Thoracic aorta (tissue), 2 donors: ENCODE data around the gene ZNF2. TPM values are rescaled to one million over a fixed set of nuclear protein-coding genes. Genes with fewer than 3 reads are reported as not detected.
"Not testable (repeated sequence)": the region's sequence is repeated elsewhere in the genome, so short reads cannot be mapped to it uniquely, and the experiment has no call there.

Source experiments
- ATAC-seq: fragments of 150-250 bp; one replicate; pipeline ENCODE4 v1.8.0; 2017; ENCODE audit warnings: low read depth; ENCODE audit not compliant: insufficient number of reproducible peaks, low FRiP score
- DNase-seq: peaks from one replicate; pipeline ENCODE4 v3.0.0-alpha.2; 2020; ENCODE audit warnings: low spot score
- H3K27ac ChIP-seq, 2 donors: fragments of 200-600 bp; sonication (generic); 1 replicate in 1 of 2; 2 replicates in 1 of 2; pipeline ENCODE4 v1.5.1; 2016; ENCODE audit warnings: mild to moderate bottlenecking in 2 of 2, moderate library complexity in 2 of 2
- H3K27me3 ChIP-seq: fragments of 200-600 bp; sonication (generic); replicated peaks from 2 replicates; pipeline ENCODE4 v1.6.0; 2016; ENCODE audit warnings: mild to moderate bottlenecking; ENCODE audit not compliant: insufficient read depth
- H3K36me3 ChIP-seq: fragments of 200-600 bp; sonication (generic); one replicate; pipeline ENCODE4 v1.5.1; 2016
- H3K4me1 ChIP-seq, 2 donors: fragments of 200-600 bp; sonication (generic); 1 replicate in 1 of 2; 2 replicates in 1 of 2; pipeline versions ENCODE4 v1.5.1 to v1.6.0; 2016; ENCODE audit warnings: low read depth in 2 of 2, mild to moderate bottlenecking in 1 of 2; ENCODE audit not compliant: control insufficient read depth in 1 of 2
- H3K4me3 ChIP-seq: fragments of 200-600 bp; sonication (generic); 2 replicates; pipeline ENCODE4 v1.5.1; 2016; ENCODE audit warnings: mild to moderate bottlenecking
- H3K9me3 ChIP-seq: fragments of 200-600 bp; sonication (generic); 2 replicates; pipeline ENCODE4 v1.5.1; 2016
- total RNA-seq, 2 donors: library from RNA; depleted of rRNA; stranded (reverse); fragments of >200 nt; gene quantifications; one replicate each; pipeline versions ENCODE4 v1.1.0 to v1.2.3, GENCODE V29; 2016
- TF ChIP-seq, protein P1 (sequence below): fragments of 200-600 bp; sonication (generic); IDR thresholded peaks from one replicate; pipeline ENCODE4 v1.5.1; 2019; ENCODE audit warnings: antibody characterized with exemption

Gene ZNF2
- total RNA-seq, 2 donors from 2014 or later: 2.0 to 2.3 TPM

DNA sequence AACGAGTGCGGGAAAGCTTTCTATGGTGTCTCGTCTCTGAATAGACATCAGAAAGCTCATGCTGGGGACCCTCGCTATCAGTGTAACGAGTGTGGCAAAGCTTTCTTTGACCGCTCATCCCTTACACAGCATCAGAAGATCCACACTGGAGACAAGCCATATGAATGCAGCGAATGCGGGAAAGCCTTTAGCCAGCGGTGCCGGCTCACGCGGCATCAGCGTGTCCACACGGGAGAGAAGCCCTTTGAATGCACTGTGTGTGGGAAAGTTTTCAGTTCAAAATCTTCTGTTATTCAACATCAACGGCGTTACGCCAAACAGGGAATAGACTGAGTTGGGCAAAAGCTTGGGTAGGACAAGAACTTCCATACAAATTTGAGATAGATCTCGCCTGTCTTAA, 16.2 kb downstream of the ZNF2 start:
- Histone ChIP-seq H3K4me3 (no peak overlapping the region), H3K27me3 (no peaks in the 10 kb centered on the region), H3K27ac (no peak overlapping the region), H3K9me3 (peaks cover 9% of the 10 kb centered on the region), H3K36me3 (peaks cover 51% of the 10 kb centered on the region), H3K4me1 (no peaks in the 10 kb centered on the region)
- DNase-seq (no peak), ATAC-seq (no peak)
- TF ChIP-seq, protein P1, sequence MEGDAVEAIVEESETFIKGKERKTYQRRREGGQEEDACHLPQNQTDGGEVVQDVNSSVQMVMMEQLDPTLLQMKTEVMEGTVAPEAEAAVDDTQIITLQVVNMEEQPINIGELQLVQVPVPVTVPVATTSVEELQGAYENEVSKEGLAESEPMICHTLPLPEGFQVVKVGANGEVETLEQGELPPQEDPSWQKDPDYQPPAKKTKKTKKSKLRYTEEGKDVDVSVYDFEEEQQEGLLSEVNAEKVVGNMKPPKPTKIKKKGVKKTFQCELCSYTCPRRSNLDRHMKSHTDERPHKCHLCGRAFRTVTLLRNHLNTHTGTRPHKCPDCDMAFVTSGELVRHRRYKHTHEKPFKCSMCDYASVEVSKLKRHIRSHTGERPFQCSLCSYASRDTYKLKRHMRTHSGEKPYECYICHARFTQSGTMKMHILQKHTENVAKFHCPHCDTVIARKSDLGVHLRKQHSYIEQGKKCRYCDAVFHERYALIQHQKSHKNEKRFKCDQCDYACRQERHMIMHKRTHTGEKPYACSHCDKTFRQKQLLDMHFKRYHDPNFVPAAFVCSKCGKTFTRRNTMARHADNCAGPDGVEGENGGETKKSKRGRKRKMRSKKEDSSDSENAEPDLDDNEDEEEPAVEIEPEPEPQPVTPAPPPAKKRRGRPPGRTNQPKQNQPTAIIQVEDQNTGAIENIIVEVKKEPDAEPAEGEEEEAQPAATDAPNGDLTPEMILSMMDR: no peak

DNA sequence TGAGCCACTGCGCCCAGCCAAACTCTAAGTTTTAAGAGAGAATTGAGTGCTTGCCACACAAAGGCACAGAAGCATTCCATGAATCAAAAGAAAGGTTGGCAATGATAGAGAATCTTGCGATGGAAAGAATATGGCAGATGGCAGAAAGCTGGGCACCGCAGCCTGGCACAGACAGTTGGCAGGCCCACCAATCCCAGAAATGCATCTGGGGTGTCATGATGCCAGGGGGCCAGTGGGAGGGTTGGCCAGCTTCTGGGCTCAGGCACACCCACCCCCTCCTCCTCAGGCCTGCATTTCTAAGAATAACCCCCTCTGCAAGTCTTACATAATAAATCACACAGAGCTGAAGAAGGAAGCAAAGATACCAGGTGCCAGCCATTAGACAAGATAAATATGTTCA, 19.6 kb downstream of the ZNF2 start:
- Histone ChIP-seq H3K4me1 (no peaks in the 10 kb centered on the region), H3K9me3 (peaks cover 9% of the 10 kb centered on the region), H3K4me3 (no peak overlapping the region), H3K27ac (no peak overlapping the region), H3K36me3 (peaks cover 29% of the 10 kb centered on the region), H3K27me3 (no peaks in the 10 kb centered on the region)
- DNase-seq (no peak), ATAC-seq (no peak)
- TF ChIP-seq, protein P1: no peak

DNA sequence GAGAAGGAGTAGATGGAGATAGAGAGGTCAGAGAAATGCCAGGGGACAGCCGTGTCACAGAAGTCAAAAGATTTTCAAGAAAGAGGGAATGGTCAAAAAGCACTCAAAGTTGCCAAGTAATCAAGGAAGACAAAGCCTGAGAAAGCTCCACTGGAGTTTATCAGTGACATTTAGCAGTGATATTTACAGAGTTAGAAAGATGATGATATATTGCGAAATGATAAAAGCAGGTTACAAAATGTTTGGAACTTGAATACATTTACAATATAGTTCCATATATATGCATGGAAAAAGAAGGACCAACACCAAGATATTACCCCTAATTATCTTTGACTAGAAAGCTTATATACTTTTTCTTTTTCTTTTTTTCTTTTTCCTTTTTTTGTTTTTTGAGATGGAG, 20.4 kb downstream of the ZNF2 start:
- Histone ChIP-seq H3K27me3 (no peaks in the 10 kb centered on the region), H3K36me3 (peaks cover 21% of the 10 kb centered on the region), H3K27ac (no peak overlapping the region), H3K4me1 (no peaks in the 10 kb centered on the region), H3K9me3 (peaks cover 9% of the 10 kb centered on the region), H3K4me3 (no peak overlapping the region)
- TF ChIP-seq, protein P1: no peak
- DNase-seq: no peak
- no peak for ATAC-seq

DNA sequence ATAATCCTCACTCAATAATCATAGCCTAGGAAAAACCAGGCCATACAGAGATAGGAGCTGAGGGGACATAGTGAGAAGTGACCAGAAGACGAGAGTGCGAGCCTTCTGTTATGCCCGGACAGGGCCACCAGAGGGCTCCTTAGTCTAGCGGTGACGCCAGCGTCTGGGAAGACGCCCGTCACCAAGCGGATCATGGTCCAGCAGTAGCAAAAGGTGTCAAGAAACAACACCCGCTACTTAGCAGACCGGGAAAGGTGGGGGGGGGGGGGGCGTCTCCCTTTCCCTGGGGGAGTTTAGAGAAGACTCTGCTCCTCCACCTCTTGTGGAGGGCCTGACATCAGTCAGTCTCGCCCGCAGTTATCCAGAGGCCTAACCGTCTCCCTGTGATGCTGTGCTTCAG, 27.3 kb downstream of the ZNF2 start:
- H3K4me1 ChIP-seq, H3K9me3 ChIP-seq, H3K27me3 ChIP-seq, H3K4me3 ChIP-seq, H3K36me3 ChIP-seq, ATAC-seq, DNase-seq, H3K27ac ChIP-seq: not testable (repeated sequence)
- TF ChIP-seq, protein P1: peak; percentile 55

DNA sequence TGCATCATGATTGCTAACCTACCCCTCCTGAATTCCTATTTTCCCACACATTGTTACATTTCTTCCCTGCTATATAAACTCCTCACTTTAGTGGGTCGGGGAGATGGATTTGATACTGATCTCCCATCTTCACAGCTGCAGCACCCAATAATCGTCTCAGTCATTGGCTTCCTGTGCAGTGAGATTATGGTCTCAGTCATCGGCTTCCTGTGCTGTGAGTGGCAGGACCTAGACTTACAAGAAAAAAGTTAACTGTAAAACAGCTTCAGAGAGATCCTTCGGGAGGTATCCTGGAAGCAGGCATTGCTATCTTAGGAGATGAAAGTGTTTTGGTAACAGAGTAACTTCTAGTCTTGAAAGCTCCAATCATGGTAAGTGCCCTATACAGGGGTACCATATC, 38.3 kb downstream of the ZNF2 start:
- no peaks in the 10 kb centered on the region for H3K36me3 ChIP-seq
- DNase-seq: no peak
- H3K4me3 ChIP-seq: no peak overlapping the region
- no peaks in the 10 kb centered on the region for H3K9me3 ChIP-seq
- peaks cover 4 to 20% of the 10 kb centered on the region in 2 donors for H3K4me1 ChIP-seq
- TF ChIP-seq, protein P1: no peak
- no peaks in the 10 kb centered on the region for H3K27me3 ChIP-seq
- ATAC-seq: no peak
- no peak overlapping the region for H3K27ac ChIP-seq
